ENCODE results near the gene CCDC157.

DNA sequence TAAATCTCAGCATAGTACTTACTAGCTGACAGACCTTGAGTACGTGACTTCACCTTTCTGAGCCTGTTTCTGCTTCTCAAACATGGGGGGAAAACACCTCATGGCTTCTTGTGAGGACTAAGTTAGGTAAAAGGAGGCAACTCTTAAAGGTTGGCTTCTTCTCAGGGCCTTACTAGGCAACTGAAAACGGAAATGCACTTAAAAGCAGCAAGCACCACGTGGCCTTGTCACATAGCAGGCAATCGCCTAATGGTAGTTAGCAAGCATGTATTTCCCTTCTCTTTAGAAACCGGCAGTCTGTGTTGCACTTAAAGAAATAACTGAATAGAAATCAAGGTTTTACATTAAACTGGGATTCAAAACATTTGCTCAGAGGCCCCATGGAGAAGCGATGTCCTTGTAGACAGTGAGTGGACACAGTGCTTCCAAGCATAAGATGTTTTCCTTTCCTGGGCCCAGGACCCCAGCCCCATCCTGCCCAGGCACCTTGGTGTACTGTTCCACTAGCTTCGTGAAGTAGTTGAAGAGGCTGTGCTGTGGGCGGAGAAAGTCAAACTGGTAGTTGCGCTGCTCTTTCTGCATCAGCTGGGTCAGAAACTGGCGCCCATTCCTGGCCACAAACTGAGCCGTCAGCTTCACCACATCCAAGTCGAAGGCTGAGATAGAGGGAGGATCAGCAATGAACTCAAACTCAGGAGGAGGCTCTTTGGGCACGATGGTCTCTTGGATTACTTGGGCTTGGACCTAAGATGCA lies 12.2 kb upstream of the CCDC157 start:
- TF ChIP-seq CTCF (IDR thresholded peaks at IDR 0.05) (no peak), POLR2A (IDR thresholded peaks at IDR 0.05) (no peak)

All from gastroesophageal sphincter (tissue), 3 donors.